HG03135 (cell line): Measurements from ENCODE around the gene CRACDL.
"Not testable (repeated sequence)": the region's sequence is repeated elsewhere in the genome, so short reads cannot be mapped to it uniquely, and the experiment has no call there.

ENCODE experiments used
- ATAC-seq: cut with Tn5 transposase; IDR thresholded peaks from one replicate; pipeline ENCODE4 v1.9.1; 2021; ENCODE audit warnings: mild to moderate bottlenecking, moderate library complexity; ENCODE audit not compliant: unreplicated experiment

The CRACDL gene

DNA sequence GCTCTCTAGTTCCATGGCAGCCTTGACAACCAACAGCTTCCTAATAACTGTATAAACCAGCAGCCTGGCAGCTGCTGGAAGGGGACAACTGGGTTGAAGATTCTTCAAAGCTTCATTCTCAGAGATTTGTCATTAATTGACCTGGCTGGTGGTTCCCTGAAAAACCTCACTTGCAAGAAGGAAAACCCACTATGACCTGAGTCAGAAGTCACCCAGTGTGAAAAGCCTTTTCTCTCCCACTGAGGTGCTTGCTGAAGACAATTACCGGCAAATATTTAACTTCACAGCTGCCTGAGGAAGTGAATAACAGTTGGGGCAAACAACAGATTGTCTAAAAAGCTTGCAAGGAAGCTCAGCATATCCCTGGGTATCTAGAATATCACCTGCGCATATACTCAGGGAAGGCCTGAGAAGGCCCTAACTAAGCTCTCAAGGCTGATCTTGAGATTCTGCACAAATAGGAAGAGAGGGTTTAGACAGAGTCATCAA is 49.9 kb downstream of the CRACDL start:
- no peak for ATAC-seq

DNA sequence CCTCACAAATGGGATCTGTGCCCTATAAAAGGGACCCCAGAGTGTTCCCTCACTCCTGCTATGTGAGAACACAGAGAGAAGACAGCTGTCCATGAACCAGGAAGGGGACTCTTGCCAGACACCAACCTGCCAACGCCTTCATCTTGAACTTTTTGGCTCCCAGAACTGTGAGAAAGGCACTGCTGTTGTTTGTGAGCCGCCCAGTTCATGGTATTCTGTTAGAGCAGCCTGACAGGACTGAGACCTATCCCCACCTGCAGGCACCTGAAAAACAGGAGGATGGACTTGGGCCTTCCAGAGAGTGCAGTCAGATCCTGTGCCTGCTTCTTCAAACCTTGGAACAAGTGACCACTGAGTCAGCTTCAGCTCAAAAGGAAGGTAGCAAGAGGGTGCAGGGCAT is 51.4 kb downstream of the CRACDL start:
- no peak for ATAC-seq

DNA sequence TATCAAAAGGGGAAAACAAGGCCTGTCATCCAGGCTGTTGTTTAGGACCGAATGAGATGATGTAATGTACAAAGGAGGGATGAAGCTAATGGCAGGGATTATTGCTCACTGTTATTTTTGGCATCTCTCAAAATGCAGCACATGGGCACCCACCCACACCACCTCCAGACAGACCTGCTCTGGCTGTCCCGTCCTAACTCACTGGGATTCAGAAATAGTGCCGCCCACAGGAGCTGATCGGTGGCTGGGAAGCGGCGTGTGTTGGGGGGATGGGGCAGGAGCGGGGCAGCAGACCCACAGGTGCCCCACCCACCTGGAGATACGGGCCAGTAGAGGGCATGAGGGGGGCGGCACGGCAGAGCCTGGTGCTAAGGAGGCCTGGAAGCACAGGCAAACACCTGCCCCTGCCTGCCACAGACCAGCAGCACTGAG is 52.2 kb downstream of the CRACDL start:
- ATAC-seq: no peak

DNA sequence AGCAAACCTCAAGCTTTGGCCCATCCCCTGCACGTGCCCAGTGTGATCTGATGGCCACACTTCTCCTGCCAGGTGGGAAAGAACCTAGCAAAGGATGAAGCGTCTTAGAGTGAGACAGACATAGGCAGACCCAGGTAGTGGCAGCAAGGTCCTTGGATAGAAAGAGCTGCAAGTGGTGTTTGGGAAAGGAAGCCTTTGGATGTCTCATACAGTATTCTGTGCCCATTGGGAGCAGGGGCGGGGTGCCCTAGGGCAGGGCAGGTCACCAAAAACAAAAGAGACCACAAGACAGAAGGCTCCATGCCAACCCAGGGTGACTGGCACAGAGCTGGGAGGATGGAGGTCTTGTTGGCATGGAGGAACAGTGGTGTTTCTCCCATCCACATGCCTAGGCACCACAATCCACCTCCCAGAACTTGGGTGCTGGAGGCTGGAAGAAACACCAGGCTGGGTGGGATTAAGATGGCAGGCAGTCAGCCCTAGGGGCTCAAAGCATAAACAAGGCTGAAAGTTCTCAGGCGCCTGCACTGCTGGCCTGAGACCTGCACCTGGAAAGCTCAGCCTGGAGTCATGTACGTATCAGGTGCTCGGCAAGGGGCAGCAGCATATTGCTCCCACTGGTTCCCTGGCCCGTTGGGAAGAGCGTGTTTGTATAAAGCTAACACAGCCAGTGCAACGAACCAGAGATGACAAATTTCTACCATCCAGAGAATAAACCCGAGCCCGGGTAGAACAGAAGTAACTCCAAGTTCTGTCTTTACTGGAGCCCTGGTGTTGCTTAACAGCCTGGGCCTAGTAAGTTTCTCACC is 52.9 kb downstream of the CRACDL start:
- no peak for ATAC-seq

DNA sequence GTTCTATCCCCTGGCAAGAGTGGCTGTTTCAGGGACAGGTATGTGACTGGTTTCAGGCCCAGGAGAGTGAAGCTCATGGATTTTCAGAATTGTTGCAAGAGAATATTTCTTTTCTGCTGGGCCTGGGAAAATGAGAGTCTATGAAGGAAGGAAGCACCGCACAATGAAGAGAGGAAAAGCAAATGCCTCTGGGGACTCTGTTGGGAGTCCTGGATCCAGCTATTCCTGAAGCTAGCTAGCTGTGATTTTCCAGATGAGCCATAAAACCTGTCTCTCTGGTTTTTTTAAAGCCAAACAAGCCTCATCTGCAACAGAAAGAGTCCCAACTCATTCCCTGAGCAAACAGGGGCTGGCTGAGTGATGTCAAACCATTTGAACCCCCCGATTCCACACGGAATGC is 53.7 kb downstream of the CRACDL start:
- ATAC-seq: no peak

DNA sequence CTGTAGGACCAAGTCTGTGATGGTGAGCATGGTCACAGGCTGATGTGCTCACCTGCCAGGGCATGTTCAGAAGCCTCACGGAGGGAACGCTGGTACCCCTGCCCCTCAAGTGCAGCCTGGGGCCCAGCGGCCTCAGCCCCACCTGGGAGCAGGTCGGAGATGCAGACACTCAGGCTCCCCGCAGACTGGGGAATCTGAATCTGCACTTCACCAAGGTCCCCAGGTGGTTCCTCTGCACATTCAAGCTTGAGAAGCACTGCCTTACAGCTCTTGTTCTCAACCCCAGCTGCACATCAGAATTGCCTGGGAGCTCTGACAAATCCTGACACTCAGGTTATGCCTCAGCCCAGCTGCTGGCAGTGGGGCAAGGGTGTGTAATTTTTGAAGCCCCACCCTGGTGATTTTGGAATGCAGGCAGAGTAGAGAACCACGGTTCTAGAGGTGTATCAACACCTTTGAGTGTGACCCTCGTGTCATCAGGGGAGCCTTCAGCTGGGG is 54.8 kb downstream of the CRACDL start:
- ATAC-seq: no peak

DNA sequence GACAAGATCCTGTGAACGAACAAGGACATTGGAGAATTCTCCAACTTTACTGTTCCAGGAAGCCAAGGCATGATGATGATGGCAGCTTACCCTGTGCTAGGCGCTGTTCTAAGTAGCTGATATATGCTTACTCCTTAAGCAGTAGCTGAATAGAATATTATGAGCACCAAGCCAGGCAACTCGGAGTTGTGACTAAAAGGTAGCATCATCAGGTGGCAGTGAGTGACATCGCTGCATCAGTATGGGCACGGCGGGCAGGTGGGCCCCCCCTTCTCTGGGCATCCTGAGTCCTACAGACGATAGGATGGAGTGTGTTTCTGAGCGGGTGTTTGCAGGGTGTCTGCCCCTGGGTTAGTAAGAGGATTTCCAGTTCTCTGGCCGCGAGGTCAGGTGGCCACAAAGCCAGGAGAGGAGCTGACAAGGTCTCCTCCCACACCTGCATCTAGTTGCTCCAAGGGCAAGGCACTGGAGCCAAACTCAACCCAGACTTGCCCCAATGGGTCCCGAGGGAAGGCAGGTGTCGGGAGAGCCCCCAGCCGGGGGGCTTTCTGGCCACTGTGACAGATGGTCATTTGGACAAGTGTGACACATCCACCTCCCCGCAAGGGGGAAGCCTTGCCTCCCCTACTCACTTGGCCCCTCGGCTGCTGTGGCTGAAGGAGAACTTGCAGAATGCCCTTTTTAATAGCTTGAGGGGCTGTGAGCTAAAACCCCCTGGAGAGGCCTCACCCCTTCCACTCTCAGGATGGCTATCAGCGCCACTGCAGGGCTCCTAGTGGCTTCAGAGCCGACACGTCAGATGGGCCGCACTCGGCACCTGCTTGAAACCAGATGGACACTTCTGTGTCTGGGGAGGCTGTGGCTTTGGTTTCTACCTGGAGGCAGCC is 55.5 kb downstream of the CRACDL start:
- no peak for ATAC-seq

DNA sequence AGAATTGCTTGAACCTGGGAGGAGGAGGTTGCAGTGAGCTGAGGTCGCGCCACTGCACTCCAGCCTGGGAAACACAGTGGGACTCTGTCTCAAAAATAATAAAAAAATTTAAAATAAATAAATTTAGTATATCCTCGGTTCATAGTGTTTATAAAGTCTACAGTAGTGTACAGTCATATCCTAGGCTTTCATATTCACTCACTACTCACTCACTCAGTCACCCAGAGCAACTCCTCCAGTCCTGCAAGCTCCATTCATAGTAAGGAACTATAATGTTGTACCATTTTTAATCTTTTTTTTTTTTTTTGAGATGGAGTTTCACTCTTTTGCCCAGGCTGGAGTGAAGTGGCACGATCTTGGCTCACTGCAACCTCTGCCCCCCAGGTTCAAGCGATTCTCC is 58.4 kb downstream of the CRACDL start:
- not testable (repeated sequence) for ATAC-seq

DNA sequence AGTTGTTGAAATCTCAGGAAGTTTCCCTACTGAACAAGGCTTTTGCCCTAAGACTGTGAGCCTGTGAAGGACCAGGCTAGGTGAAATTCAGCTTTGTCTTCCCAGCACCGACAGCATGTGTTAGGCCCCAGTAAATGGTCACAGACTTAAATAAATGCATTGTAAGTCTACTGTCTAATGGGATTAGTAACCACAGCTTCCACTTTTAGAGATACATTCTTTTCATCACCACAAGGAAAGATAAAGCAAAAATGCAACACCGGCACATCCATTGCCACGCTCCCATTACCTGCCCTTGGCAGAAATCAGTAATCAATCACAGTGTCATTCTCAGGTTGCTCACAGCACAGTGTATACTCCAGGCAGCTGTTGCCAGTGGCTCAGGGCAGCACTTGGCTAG is 59.3 kb downstream of the CRACDL start:
- no peak for ATAC-seq

DNA sequence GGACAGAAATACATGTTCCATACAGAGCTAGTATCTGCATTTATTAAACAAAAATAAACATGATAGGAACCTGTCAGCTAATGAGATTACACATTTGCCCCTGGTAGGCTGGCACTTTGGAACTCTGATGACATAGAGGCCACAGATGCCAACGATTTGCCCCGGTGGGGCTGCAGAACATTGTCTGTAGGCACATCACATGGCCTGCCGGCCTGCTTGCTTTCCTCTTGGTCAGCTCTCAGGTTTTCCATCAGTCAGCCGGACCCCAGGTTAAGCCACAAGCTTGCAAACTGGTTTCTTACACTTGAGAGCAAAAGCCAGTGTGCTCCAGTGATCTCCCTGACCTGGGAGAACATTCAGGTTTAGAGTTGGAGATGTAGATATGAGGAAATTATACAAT is 60.3 kb downstream of the CRACDL start:
- no peak for ATAC-seq

DNA sequence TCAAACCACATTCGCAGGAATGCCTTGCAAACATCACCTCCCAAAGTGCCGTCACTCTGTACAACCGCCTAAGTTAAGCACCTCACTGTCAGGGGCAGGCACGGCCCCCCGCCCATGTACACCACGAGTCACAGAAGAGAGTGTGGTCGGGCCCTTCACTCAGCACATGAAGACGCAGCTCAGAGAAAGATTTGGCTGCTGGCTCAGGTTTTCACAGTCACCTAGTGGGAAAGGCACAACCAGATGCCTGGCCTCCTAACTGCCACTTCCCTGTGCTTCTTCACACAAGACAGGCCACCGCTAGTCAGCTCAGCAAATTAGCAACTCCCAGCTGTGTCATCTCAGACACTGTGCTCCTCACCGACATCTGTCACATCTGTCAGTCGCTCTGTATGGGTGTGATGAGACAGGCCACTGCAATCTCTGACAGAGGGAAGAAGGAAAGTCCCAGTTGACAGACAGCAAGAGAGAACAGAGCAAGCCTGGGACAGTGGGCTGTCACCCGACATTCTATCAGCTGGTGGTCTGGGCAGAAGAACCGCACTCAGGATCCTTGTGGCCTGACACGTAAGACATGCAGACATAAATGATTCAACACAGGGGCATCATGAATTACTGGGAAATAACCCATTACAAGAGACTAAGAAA is 60.8 kb downstream of the CRACDL start:
- no peak for ATAC-seq

DNA sequence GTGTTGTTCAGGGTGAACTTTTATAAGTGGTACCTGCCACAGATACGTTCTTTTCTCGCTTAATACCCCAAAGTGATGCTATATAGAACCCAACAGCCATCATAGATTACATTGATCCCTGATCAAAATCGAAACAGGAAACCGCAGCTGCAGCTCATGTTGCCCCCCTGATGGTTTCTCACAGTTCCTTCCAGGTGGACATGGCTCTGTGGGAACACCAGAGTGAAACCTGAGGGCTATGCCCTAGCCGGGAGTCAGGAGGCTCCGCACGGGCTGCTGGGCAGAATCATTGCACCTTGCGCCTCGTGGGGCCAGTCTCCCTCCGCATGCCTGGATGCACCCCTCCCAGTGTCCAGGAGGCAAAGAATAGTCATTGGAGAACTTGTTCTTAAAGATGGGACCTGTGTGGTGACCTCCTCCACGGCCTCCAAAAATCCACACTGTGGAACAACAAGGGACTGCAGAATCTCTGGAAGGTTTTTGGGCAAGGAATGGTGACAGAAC is 61.8 kb downstream of the CRACDL start:
- no peak for ATAC-seq

DNA sequence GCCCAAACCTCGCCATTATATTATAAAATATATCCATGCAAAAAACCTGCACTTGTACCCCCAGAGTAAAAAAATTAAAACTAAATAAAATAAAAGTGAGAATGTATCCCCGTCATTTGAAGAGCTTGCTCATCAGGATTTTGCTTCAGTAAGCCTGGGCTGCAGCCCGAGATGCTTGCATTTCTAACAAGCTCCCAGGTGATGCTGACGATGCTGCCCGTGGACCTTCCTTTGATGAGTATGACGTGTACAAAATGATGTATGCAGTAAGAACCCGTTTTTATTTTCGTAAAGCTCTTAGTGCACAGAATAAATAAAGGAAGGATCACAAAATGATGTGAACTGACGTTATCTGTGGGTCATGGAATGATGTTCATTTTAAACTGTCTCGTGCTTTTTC is 63.5 kb downstream of the CRACDL start:
- no peak for ATAC-seq

DNA sequence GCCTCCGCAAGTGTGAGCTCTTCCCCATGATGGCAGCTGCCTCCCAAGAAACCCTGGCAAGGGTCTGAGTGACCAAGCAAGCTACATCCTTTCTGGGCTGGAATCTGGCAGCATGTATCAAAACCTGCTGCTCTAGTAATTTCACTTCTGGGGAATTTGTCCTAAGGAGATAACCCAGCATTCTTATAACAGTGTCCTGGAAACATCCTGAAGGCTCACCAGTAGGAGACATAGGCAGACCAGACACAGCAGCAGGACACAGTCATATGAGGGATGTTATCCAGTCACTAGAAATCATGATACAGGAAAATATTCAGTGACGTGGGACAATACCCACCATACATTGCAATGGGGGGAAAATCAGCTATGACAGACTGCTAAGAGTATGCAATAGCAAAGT is 64.5 kb downstream of the CRACDL start:
- ATAC-seq: no peak

DNA sequence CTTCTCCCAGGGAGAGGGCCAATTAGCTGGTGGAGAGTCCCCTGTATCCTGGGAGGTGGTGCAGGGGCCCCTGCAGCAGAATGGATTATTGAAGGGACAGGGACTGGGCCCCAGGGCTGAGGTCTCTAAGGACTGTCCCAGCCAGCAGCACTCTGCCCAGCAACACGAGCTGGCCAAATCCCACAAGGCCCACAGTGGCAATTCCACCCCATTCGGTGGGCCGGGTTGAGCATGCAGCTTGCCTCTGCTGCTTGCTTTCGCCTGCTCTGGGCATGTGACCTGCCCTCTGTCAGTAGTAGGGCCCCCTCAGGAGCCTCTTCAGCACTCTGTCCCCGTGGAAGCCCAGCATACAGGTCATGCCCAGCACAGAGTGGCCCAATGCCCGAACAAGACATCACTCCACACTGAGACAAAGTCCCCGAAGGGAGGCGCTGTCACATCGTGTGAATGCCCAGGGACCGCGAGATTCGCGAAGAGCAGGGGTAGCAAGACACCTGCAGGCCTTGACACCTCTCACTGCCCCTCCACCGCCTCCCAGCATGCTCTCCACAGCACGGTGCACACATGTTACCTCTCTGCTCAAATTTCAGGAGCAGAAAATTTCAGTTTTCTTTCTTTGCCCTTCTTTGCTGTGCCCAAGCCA is 65.4 kb downstream of the CRACDL start:
- no peak for ATAC-seq

DNA sequence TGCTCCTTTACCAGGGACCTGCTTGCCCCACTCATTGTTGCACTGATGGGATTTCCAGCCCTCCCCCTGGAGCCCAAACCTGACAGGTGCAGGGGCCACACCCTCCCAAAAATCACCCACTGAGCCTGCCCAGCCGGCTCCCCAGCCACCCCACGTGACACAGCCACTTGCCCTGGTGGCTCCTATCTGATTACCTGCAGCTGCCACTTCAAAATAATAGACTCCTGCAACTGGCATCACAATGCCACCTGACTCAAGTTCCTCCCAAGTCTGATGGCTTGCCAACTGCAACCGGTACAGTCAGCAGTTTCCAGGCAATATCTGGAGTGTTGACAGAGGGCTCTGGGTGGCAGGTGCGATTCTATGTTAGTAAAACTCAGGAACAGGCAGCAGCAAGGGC is 66.2 kb downstream of the CRACDL start:
- no peak for ATAC-seq

DNA sequence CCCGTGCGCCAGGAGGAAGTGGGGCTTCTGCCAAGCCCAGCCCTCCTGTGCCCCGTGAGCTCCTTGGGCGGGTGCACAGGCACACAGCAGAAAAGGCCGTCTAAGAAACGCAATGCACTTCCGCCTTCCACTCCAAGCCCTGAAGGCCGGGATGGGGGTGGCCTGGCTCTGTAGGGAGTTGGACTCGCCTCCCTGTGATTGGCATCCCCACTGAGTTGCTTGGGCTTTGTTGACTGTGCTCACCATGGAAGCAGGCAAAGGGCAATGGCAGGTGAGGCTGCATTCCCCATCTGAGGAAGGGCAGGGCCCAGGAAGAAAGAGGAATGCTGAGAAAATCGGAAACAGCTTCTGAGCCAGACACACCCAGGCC is 66.8 kb downstream of the CRACDL start:
- no peak for ATAC-seq

DNA sequence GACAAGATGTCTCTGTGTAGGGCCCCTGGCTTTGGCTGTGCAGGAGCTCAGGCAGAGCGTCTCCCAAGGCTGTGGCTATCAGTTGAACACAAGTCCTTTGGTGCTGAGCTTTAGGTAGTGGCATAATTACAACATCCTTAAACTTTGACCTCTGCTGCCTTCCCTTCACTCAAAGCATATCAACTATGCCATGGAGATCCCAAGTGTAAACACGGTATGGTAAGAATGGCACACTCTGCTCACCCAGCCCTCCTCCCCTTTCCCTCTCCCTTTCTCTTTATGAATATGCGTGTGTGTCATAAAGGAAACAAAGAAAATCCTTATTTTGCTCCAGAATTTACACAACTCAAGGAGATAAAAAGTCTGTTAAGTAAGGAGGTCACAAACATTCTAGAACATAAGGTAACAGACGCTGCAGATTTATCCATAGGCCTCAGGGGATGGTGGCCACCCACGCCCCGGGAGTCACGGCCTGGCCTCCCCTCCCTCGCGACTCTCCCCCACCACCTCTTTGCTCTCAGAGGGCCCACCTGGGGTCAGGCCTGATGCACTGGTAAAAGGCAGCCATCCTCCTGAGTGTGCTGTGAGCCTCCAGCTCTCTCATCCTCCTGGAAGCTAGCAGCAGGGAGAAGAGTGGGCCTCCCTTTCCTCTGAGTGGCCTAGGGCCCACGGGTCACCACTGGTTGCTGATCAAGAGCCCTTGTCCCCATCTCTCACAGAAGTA is 67.3 kb downstream of the CRACDL start:
- no peak for ATAC-seq

DNA sequence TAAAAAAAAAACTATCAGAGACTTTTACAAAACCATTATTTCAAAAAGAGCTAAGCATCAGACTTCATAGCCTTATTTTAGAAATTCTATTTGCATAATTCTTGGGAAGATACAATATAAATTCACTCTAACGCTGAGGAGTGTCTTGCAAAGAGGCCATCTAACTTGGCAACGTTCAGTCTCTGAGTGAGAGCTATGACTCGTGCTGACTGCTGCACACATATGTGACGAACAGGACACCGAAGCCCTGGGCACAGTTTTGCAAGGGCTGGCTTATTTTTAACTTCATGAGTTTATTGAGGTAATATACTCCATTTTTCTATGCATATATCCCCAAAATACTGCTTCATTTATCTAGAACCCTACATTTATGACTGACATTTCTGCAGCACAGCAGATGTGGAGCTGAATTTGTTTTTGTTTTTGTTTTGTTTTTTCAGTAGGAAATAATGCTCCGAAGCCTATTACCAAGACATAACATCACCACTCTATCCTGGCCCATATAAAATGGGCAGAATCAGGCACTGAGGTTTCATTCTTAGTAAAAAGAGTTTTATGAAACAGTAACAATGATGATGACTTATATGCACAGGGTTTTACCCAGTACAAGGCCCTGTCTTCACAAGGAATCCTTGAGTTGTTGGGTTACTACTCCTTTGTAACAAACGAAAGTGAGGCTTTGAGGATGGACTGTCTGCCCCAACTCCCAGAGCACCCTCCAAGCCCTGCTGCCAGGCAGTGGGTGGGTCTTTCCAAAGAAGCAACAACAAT is 68.3 kb downstream of the CRACDL start:
- no peak for ATAC-seq
